C4-2B (cell line): Measurements from ENCODE around the gene MYO1H.

ENCODE experiments used
- ZFX ChIP-seq: fragments of 450-650 bp; IDR thresholded peaks from 2 replicates; pipeline ENCODE4 v1.6.1; 2017
- TF ChIP-seq, protein P1 (sequence below): fragments of 450-650 bp; conservative IDR thresholded peaks from 2 replicates; pipeline ENCODE4 v1.5.1; 2017; ENCODE audit warnings: mild to moderate bottlenecking

DNA sequence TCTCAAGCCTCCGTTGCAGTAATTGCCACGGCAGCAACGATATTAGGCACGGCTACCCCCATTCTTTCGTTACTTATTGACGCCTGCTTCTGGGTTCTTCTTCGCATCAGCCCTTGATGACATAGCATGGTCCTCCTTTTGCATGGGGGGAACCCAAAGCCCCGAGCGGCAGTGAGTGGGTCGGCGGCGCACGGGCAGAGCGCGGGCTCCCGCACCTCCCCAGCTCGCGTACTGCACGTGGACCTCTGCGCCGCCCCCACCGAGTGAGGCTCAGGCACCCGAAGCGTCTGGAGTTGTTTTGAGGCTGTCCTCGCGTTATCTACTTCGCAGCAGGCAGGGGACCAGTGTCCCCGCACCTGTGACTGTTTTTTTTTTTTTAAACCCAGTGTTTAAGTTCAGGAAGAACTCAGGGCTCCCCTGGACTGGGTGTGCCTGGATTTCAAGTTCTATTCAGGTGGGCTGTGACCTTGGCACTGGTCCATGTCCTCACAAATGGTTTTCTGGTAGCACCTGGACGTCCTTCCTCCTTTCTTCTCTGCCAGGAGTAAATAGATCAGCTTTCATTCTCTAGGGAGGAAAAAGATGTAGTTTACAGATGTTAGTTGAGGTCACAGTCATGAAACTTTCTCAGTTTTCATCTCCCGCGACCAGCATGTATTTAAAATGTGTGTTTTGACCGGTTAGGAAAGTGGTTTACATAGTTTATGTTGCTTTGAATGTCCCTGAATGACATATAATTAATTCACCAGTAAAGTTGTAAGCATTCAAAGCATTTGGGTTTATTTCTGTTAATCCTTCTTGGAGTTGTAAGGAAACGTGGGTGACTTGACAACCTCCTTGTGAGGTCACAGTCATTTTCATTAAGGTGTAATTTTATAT, 37.2 kb upstream of the MYO1H start:
- TF ChIP-seq, protein P1, sequence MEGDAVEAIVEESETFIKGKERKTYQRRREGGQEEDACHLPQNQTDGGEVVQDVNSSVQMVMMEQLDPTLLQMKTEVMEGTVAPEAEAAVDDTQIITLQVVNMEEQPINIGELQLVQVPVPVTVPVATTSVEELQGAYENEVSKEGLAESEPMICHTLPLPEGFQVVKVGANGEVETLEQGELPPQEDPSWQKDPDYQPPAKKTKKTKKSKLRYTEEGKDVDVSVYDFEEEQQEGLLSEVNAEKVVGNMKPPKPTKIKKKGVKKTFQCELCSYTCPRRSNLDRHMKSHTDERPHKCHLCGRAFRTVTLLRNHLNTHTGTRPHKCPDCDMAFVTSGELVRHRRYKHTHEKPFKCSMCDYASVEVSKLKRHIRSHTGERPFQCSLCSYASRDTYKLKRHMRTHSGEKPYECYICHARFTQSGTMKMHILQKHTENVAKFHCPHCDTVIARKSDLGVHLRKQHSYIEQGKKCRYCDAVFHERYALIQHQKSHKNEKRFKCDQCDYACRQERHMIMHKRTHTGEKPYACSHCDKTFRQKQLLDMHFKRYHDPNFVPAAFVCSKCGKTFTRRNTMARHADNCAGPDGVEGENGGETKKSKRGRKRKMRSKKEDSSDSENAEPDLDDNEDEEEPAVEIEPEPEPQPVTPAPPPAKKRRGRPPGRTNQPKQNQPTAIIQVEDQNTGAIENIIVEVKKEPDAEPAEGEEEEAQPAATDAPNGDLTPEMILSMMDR, result no peak
- TF ChIP-seq ZFX, result no peak
